KMS-11 (cell line): ENCODE data around the gene ACOXL.

Experiments used
- H2AFZ ChIP-seq: fragments of 200-600 bp; sonication (generic); 2 replicates; pipeline ENCODE4 v1.6.1; 2016; ENCODE audit warnings: antibody characterized with exemption, mixed run types, low read depth
- H3K27ac ChIP-seq: fragments of 200-600 bp; sonication (generic); 2 replicates; pipeline ENCODE4 v1.6.1; 2016; ENCODE audit warnings: mild to moderate bottlenecking, mixed run types
- H3K27me3 ChIP-seq: fragments of 200-600 bp; sonication (generic); 2 replicates; pipeline ENCODE4 v1.6.1; 2017; ENCODE audit warnings: mild to moderate bottlenecking, low read depth, mixed run types, moderate library complexity; ENCODE audit not compliant: insufficient read depth
- H3K36me3 ChIP-seq: fragments of 200-600 bp; sonication (generic); 2 replicates; pipeline ENCODE4 v1.6.1; 2017; ENCODE audit warnings: mild to moderate bottlenecking, mixed run types; ENCODE audit not compliant: insufficient read depth
- H3K4me1 ChIP-seq: fragments of 200-600 bp; sonication (generic); 2 replicates; pipeline ENCODE4 v1.6.1; 2016; ENCODE audit warnings: mild to moderate bottlenecking, low read depth, mixed run types; ENCODE audit not compliant: poor library complexity, severe bottlenecking
- H3K4me2 ChIP-seq: fragments of 200-600 bp; sonication (generic); 2 replicates; pipeline ENCODE4 v1.7.0; 2016; ENCODE audit warnings: mild to moderate bottlenecking, mixed run types
- H3K4me3 ChIP-seq: fragments of 200-600 bp; sonication (generic); IDR thresholded peaks from 2 replicates; pipeline ENCODE4 v1.6.1; 2017; ENCODE audit warnings: low read depth, low read length, mixed read lengths; ENCODE audit not compliant: insufficient read depth
- H3K79me2 ChIP-seq: fragments of 200-600 bp; sonication (generic); 2 replicates; pipeline ENCODE4 v1.6.1; 2016; ENCODE audit warnings: low read depth, mixed run types; ENCODE audit not compliant: insufficient read depth
- H3K9ac ChIP-seq: fragments of 200-600 bp; sonication (generic); 2 replicates; pipeline ENCODE4 v1.6.1; 2016; ENCODE audit warnings: mild to moderate bottlenecking, mixed run types
- H4K20me1 ChIP-seq: fragments of 200-600 bp; sonication (generic); 2 replicates; pipeline ENCODE4 v1.6.1; 2016; ENCODE audit warnings: mild to moderate bottlenecking, mixed run types; ENCODE audit not compliant: insufficient read depth
- TF ChIP-seq, protein P1 (sequence below): fragments of 200-600 bp; sonication (generic); conservative IDR thresholded peaks from 2 replicates; pipeline ENCODE4 v1.6.1; 2017; ENCODE audit warnings: low read depth, mild to moderate bottlenecking, antibody characterized with exemption, low read length, moderate library complexity, mixed read lengths

ACOXL gene

DNA sequence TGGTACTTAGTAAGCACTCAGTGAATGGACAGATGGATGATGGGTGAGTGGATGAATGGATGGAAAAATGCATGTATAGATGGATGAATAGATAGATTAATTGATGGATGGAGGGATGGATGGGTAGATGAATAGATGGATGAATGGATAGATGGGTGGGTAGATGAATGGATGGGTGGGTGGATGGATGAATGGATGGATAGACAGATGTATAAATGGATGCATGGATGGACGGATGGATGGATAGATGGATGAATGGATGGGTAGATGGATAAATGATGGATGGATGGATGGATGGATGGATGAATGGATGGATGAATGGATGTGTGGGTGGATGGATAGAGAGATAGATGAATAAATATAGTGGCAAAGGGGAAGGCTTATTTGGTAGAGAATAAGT lies 83.6 kb downstream of the ACOXL start:
- peaks cover 8% of the 10 kb centered on the region; the same call in 1 of the 2 replicates for H3K79me2 ChIP-seq
- no peak overlapping the region for H3K27ac ChIP-seq
- H4K20me1 ChIP-seq: no peaks in the 10 kb centered on the region
- no peak overlapping the region for H3K9ac ChIP-seq
- TF ChIP-seq, protein P1, sequence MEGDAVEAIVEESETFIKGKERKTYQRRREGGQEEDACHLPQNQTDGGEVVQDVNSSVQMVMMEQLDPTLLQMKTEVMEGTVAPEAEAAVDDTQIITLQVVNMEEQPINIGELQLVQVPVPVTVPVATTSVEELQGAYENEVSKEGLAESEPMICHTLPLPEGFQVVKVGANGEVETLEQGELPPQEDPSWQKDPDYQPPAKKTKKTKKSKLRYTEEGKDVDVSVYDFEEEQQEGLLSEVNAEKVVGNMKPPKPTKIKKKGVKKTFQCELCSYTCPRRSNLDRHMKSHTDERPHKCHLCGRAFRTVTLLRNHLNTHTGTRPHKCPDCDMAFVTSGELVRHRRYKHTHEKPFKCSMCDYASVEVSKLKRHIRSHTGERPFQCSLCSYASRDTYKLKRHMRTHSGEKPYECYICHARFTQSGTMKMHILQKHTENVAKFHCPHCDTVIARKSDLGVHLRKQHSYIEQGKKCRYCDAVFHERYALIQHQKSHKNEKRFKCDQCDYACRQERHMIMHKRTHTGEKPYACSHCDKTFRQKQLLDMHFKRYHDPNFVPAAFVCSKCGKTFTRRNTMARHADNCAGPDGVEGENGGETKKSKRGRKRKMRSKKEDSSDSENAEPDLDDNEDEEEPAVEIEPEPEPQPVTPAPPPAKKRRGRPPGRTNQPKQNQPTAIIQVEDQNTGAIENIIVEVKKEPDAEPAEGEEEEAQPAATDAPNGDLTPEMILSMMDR: no peak
- H3K4me2 ChIP-seq: no peak overlapping the region
- H3K36me3 ChIP-seq: no peaks in the 10 kb centered on the region
- H2AFZ ChIP-seq: no peak overlapping the region
- no peaks in the 10 kb centered on the region for H3K27me3 ChIP-seq
- H3K4me1 ChIP-seq: peaks cover 13% of the 10 kb centered on the region
- H3K4me3 ChIP-seq: no peak overlapping the region

DNA sequence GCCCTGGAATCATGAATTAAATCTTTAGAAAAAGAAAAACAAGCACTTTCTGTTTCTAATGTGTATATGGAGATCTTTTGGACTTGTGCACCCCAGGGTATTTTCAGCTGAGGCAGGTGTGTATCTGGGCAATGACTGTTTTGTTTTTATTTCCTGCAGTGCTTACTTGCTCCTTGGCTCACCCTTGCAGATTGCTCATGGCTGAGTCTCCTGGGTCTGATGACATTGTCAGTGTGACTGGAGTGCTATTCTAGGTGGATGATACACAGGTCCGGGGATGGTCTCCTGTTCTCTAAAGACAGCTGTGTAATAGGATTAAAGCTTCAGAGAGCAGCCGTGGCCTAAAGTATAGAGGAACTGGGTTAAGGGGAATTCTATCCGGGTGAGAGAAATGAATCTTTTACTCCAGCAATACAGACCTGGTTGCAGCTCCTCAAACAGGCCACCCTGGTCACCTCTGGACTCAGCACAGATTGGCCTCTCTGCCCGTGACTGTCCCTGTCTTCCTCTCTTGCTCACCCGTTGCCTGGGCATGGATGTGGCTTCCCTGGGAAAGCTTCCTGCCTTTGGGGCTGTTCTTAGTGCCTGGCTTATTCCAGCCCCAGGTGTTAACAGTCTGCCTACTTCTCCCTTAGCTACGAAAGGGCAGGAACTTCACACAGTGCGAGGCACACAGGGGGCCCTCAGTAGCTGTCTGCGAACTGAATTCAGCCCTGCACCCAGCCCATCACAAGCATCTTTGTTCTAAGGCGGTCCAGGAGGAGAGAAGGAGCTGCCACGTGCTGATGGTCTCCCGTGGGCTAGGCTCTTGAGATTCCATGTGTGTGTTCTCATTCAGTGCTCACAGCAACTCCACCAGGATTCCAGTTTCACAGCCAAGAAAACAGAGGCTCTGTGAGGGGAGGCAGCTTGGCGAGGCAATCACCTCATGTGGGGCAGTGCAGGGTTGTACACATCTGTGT lies 84.3 kb downstream of the ACOXL start:
- no peak overlapping the region for H2AFZ ChIP-seq
- no peak overlapping the region for H3K4me2 ChIP-seq
- no peak overlapping the region for H3K9ac ChIP-seq
- no peaks in the 10 kb centered on the region for H3K27me3 ChIP-seq
- TF ChIP-seq, protein P1: no peak
- peaks cover 8% of the 10 kb centered on the region; the same call in 1 of the 2 replicates for H3K79me2 ChIP-seq
- H3K36me3 ChIP-seq: no peaks in the 10 kb centered on the region
- H3K4me3 ChIP-seq: no peak overlapping the region
- peaks cover 8% of the 10 kb centered on the region for H3K4me1 ChIP-seq
- H3K27ac ChIP-seq: no peak overlapping the region
- H4K20me1 ChIP-seq: no peaks in the 10 kb centered on the region

DNA sequence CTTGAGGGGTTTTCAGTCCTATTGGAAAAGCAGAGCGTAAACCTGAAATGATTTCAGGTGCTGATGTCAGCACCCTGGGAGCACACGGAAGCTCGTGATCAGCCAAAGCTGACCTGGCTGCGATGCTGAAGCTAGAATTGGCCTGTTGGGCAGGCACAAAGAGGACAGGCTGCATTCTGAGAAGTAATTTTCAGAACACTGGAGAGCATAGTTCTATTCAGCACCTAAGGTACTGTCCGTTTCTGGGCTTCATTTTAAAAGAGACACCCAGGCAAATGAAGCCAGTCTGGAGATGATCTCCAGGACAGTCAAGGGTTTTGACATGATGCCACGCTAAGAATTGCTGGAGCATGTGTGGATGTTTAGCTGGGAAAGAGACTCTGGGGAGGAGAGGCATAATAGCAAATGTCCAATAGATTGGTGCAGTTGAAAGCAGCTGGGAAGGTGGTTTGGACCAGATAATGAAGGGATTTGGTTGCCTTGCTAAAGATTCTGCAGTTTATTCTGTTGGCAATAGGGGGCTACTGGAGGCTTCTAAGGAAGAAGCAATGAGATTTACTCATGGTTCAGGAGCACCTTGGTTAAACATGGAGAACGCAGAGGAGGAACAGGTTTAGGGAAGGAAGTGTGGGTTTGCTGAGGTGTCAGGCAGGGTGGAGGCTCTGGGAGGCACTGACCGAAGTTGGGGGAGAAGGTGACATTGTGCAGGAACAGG lies 86.6 kb downstream of the ACOXL start:
- Histone ChIP-seq H2AFZ (no peak overlapping the region), H4K20me1 (no peaks in the 10 kb centered on the region), H3K27ac (no peak overlapping the region), H3K9ac (no peak overlapping the region), H3K4me3 (no peak overlapping the region), H3K27me3 (no peaks in the 10 kb centered on the region), H3K79me2 (no peaks in the 10 kb centered on the region), H3K4me1 (no peaks in the 10 kb centered on the region), H3K4me2 (no peak overlapping the region), H3K36me3 (no peaks in the 10 kb centered on the region)
- TF ChIP-seq, protein P1: no peak

DNA sequence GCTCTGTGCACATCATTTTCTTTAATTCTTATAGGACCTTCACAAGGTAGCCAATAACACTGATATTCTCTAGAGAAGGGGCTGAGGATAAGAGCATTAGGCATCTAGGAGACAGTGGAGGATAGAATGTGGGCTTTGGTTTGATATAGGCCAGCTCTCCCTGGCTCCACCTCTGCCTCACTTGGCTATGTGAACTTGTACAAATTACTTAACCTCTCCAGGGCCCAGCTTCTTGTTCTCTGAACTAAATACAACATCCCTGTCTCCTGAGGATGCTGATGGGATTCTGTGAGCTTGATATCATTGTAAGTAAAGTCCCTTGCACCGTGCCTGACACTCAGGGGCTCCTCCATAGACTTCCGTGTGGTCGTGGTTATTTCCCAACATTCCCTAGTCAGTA lies 87.3 kb downstream of the ACOXL start:
- Histone ChIP-seq H3K4me3 (no peak overlapping the region), H3K4me1 (no peaks in the 10 kb centered on the region), H3K9ac (no peak overlapping the region), H3K4me2 (no peak overlapping the region), H4K20me1 (no peaks in the 10 kb centered on the region), H3K27ac (no peak overlapping the region), H2AFZ (no peak overlapping the region), H3K27me3 (no peaks in the 10 kb centered on the region), H3K36me3 (no peaks in the 10 kb centered on the region), H3K79me2 (no peaks in the 10 kb centered on the region)
- TF ChIP-seq, protein P1: no peak
